SK-N-MC (cell line): ENCODE results near the gene CDY2B.
"Not testable (repeated sequence)": the region's sequence is repeated elsewhere in the genome, so short reads cannot be mapped to it uniquely, and the experiment has no call there.

Experiments used
- DNase-seq: peaks from one replicate; pipeline ENCODE4 v3.0.0-alpha.2; 2011; ENCODE audit warnings: low read depth, low spot score
- H3K27ac ChIP-seq: fragments of 200-600 bp; sonication (generic); 2 replicates; pipeline ENCODE4 v1.5.1; 2016; ENCODE audit warnings: mixed run types
- H3K36me3 ChIP-seq: fragments of 200-600 bp; sonication (generic); 2 replicates; pipeline ENCODE4 v1.6.1; 2017; ENCODE audit warnings: antibody characterized with exemption, low read length, mixed read lengths; ENCODE audit not compliant: insufficient read depth
- H3K4me3 ChIP-seq: fragments of 200-600 bp; sonication (generic); 2 replicates; pipeline ENCODE4 v1.5.1; 2016
- H3K9ac ChIP-seq: fragments of 200-600 bp; sonication (generic); 2 replicates; pipeline ENCODE4 v1.8.0; 2017; ENCODE audit warnings: mixed run types, mixed read lengths; ENCODE audit not compliant: insufficient read length
- H3K9me3 ChIP-seq: fragments of 200-600 bp; sonication (generic); 2 replicates; pipeline ENCODE4 v1.6.1; 2017; ENCODE audit warnings: low read depth, mild to moderate bottlenecking, antibody characterized with exemption, low read length, moderate library complexity, mixed read lengths

The CDY2B gene

GRCh38 chrY:17880120-17880519 is at the start of gene CDY2B:
Gene CDY2B, minus strand, starts transcription at chrY:17880220. Its CDS starts 328 bp downstream, at chrY:17879892.
- H3K9me3 ChIP-seq, DNase-seq, H3K36me3 ChIP-seq, H3K27ac ChIP-seq, H3K4me3 ChIP-seq, H3K9ac ChIP-seq: not testable (repeated sequence)

GRCh38 chrY:17908009-17908408 is 28.0 kb upstream of the CDY2B start:
- not testable (repeated sequence) for H3K4me3 ChIP-seq, H3K9ac ChIP-seq

GRCh38 chrY:17907351-17907750 is 27.3 kb upstream of the CDY2B start:
- not testable (repeated sequence) for DNase-seq, H3K27ac ChIP-seq, H3K36me3 ChIP-seq, H3K9ac ChIP-seq, H3K4me3 ChIP-seq, H3K9me3 ChIP-seq

More at GRCh38 chrY:17908009-17908408, 28.0 kb upstream of the CDY2B start:
- H3K9me3 ChIP-seq, H3K27ac ChIP-seq, DNase-seq, H3K36me3 ChIP-seq: not testable (repeated sequence)

GRCh38 chrY:17881697-17882096 is 1.7 kb upstream of the CDY2B start:
- H3K4me3 ChIP-seq, H3K27ac ChIP-seq, H3K36me3 ChIP-seq, H3K9ac ChIP-seq, DNase-seq, H3K9me3 ChIP-seq: not testable (repeated sequence)

- not testable (repeated sequence) for H3K9me3 ChIP-seq, H3K4me3 ChIP-seq, H3K9ac ChIP-seq, H3K27ac ChIP-seq, DNase-seq, H3K36me3 ChIP-seq
These were observed 3.3 kb downstream of the CDY2B start for GRCh38 chrY:17876767-17877166.

- DNase-seq, H3K9ac ChIP-seq, H3K4me3 ChIP-seq, H3K36me3 ChIP-seq, H3K27ac ChIP-seq, H3K9me3 ChIP-seq: not testable (repeated sequence)
These were observed 4.6 kb downstream of the CDY2B start for GRCh38 chrY:17875401-17875800.

- DNase-seq, H3K9me3 ChIP-seq, H3K9ac ChIP-seq, H3K27ac ChIP-seq, H3K4me3 ChIP-seq, H3K36me3 ChIP-seq: not testable (repeated sequence)
These were observed 8.7 kb downstream of the CDY2B start for GRCh38 chrY:17871194-17871903.

GRCh38 chrY:17870737-17871136 is 9.3 kb downstream of the CDY2B start:
- H3K4me3 ChIP-seq, H3K9ac ChIP-seq, H3K27ac ChIP-seq, DNase-seq, H3K36me3 ChIP-seq, H3K9me3 ChIP-seq: not testable (repeated sequence)

- H3K27ac ChIP-seq, H3K36me3 ChIP-seq, H3K4me3 ChIP-seq, H3K9me3 ChIP-seq, DNase-seq, H3K9ac ChIP-seq: not testable (repeated sequence)
These were observed 12.2 kb downstream of the CDY2B start for GRCh38 chrY:17867850-17868249.

GRCh38 chrY:17860634-17861033 is 19.4 kb downstream of the CDY2B start:
- not testable (repeated sequence) for H3K4me3 ChIP-seq, DNase-seq

GRCh38 chrY:17856963-17857848 is 22.8 kb downstream of the CDY2B start:
- not testable (repeated sequence) for H3K9me3 ChIP-seq, DNase-seq, H3K36me3 ChIP-seq, H3K27ac ChIP-seq, H3K9ac ChIP-seq, H3K4me3 ChIP-seq

More at GRCh38 chrY:17860634-17861033, 19.4 kb downstream of the CDY2B start:
- H3K27ac ChIP-seq, H3K9me3 ChIP-seq, H3K36me3 ChIP-seq, H3K9ac ChIP-seq: not testable (repeated sequence)

- DNase-seq, H3K27ac ChIP-seq, H3K4me3 ChIP-seq, H3K9ac ChIP-seq, H3K36me3 ChIP-seq, H3K9me3 ChIP-seq: not testable (repeated sequence)
These were observed 23.5 kb downstream of the CDY2B start for GRCh38 chrY:17856508-17856907.

- not testable (repeated sequence) for DNase-seq, H3K9me3 ChIP-seq, H3K36me3 ChIP-seq, H3K27ac ChIP-seq, H3K4me3 ChIP-seq, H3K9ac ChIP-seq
These were observed 30.9 kb downstream of the CDY2B start for GRCh38 chrY:17849131-17849530.

GRCh38 chrY:17832149-17832548 is 47.9 kb downstream of the CDY2B start:
- not testable (repeated sequence) for H3K27ac ChIP-seq, H3K9me3 ChIP-seq, H3K36me3 ChIP-seq, DNase-seq, H3K4me3 ChIP-seq, H3K9ac ChIP-seq
